SK-MEL-5 (cell line): ENCODE measurements around the gene TOP1. TPM values are rescaled to one million over a fixed set of nuclear protein-coding genes. Genes with fewer than 3 reads are reported as not detected.
A peak's percentile ranks its signal among the peaks of the same experiment; 100 is the strongest.

Experiments used
- DNase-seq: peaks from one replicate; pipeline ENCODE4 v3.0.0-alpha.2; 2016; ENCODE audit warnings: low read depth, low spot score
- in situ Hi-C: cut with HindIII; loops from 2 replicates; pipeline ENCODE4 v1.10.0; 2016; ENCODE audit warnings: low sequenced_read_pairs, high pct_unique_total_duplicates, low pct_unique_long_range_greater_than_20kb
- total RNA-seq: library from RNA; depleted of rRNA; stranded (reverse); fragments of >200 nt; shearing (Covaris generic); gene quantifications from 2 replicates; pipeline ENCODE4 v1.2.3, GENCODE V29; 2014

The TOP1 gene
- total RNA-seq, 1 experiment from 2014 or later: 16.1 TPM

DNA sequence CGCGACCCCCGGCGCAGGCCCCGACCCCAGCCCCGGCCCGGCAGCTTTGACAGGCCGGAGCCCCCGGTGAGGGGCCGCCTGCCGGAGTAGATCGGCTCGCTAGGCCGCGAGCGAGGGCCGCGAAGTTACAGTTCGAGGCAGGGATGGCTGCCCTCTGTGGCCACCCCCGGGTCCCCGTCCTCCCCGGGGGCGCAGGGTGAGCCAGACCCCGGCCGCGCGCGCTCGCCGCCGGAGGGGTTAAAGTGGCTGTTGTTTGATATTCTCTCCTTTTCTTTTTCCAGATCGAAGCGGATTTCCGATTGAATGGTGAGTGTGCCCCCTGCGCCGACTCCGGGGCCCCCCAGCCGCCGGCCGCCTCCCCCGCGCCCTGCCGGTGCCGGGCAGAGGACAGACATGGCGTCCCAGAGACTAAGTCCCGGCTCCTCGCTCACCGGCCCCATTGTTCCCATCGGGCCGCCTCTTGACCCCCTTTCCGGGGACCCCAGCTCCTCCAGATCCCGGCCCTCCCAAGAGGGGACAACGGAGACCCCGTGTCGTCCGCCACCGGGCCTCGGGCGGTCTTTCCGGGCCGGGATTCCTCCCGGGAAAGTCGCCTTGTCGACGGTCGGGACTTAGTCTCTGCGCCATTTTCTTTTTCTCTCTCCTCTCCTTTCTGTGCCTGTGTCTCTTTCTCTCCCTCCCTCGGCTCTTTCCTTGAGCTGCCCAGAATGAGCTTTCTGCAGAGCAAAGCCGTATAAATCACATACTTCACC lies 704 bp downstream of the TOP1 start:
- in situ Hi-C loops: no loop called here
- peak; percentile 38 for DNase-seq

DNA sequence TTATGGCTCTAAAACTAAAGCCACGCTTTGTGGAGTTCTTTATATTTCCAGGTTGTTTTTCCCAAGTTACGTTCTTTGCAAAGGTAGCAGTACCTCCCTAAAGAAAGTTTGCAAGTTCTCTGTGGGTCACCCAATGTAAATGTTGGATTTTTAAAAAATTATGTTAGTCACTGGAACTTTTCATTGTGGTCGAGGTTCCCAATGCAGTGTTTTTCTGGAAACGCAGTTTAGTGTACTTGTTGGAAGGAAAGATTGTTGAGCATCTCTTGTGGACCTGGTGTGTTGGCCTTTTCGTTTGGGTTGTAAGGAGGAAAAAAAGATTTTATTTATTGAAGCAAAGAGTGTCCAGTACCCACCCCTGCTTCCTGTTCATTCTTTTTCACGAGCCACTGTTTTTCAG lies 1.4 kb downstream of the TOP1 start:
- no peak for DNase-seq
- in situ Hi-C loops: no loop called here

- DNase-seq: no peak
- in situ Hi-C loops: no loop called here
Observed at GRCh38 chr20:41030531-41031242, 2.1 kb downstream of the TOP1 start.

GRCh38 chr20:41031243-41031619 lies 2.6 kb downstream of the TOP1 start:
- in situ Hi-C loops: no loop called here
- DNase-seq: no peak

GRCh38 chr20:41032271-41032670 lies 3.6 kb downstream of the TOP1 start:
- DNase-seq: no peak
- in situ Hi-C loops: no loop called here

DNA sequence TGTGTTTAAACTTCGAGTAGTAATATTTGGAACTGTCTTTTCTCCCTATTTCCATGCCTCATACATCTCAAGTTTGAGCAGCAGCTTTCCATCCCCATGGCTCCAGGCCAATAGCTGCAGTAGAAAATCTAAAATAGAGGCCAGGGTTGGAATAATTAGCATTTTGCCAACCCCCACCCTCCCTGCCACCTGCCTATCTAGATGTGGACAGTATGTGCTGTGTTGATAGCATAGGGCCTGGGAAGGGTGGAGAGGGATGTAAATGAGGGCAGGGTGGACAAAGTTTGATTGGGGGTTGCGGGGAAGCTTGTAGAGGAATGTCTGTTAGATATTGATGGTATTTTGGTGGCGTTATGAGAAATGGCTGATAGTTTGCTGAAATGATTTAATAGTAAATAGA lies 5.6 kb downstream of the TOP1 start:
- no peak for DNase-seq
- in situ Hi-C loops: no loop called here

GRCh38 chr20:41035207-41035606 lies 6.6 kb downstream of the TOP1 start:
- in situ Hi-C loops: no loop called here
- no peak for DNase-seq

DNA sequence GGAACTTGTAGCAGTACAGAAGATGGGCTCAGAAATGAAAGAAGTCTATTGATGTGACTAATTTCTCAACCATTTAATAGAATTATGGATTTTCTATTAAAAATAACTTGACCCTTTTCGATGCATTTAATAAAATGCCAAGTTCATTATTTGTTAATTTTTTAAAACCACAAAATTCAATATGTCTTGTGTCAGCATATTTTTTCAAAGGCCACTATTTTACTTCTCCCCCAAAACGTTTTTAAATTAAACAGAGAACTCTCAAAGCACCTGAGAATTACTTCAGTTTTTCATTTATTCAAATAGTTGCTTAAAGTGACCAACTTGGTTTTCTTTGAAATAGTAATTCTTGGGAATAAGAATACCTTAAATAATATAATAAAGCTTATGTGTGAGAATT lies 8.6 kb downstream of the TOP1 start:
- in situ Hi-C loops: no loop called here
- no peak for DNase-seq

DNA sequence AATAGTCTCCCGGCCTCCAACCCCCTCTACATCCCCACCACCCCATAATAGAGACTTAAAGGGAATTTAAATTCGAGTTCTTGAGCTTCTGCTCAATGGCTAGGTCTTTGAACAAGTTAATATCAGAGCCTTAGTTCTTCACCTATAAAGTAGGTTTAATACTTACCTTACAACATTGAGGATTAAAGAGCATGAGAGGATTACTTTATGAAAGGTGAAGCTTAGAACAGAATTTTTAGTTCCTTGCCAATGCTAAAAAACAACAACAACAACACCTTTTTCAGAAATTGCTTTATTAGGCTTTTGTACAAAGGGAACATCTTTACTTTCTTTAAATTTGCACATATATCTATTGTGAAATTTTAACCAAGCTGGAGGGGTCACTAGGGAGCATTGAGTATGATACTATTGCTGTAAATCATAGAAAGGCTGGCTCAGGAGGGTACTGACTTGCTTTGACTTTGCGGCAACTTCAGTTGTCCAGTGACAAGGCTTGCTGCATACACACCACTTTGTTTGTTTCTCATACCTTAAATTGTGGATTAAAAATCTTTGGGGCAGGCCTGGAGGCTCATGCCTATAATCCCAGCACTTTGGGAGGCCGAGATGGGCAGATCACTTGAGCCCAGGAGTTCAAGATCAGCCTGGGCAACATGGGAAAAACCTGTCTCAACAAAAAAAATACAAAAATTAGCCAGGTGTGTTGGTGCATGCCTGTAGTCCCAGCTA lies 9.7 kb downstream of the TOP1 start:
- DNase-seq: no peak
- in situ Hi-C loops: no loop called here

- in situ Hi-C loops: no loop called here
- DNase-seq: peak; percentile 30
Observed at GRCh38 chr20:41038878-41039404, 10.3 kb downstream of the TOP1 start.

GRCh38 chr20:41040855-41041254 lies 12.2 kb downstream of the TOP1 start:
- in situ Hi-C loops: no loop called here
- DNase-seq: no peak

DNA sequence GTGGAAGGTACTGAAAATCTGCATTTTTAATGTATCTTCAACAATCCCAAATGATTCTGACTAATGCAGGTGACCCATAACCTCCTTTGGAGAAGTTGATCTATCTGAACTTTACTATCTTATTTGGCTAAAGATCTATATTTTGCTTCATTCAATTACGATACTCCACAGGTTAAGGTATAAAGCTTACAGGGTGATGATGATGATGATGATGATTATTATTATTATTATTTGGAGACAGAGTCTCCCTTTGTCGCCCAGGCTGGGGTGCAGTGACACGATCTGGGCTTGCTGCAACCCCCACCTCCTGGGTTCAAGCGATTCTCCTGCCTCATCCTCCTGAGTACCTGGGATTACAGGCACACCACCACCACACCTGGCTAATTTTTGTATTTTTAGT lies 13.1 kb downstream of the TOP1 start:
- no peak for DNase-seq
- in situ Hi-C loops: no loop called here

DNA sequence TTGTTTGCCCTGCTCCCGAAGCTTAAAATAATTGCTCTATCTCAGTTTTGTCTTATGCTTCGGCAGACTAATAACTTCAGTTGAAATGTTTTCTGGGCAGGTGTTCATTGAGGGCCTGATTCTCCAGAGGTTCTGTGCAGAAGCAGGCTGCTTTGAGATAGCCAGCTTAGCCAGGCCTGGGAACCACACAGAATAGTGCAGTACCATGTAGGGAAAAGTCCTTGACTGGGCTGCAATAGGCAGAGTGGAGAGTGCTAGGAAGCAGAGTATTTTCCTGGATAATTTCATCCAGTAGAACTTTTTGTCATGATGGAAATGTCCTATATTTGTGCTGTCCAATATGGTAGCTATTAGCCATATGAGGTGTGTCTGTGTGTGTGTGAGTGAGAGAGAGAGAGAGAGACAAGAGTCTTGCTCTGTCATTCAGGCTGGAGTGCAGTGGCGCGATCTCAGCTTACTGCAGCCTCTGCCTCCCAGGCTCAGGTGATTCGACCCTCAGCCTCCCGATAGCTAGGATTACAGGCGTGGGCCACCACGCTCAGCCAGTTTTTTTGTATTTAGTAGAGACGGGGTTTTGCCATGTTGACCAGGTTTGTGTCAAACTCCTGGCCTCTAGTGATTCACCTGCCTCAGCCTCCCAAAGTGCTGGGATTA lies 15.9 kb downstream of the TOP1 start:
- in situ Hi-C loops: no loop called here
- DNase-seq: no peak

DNA sequence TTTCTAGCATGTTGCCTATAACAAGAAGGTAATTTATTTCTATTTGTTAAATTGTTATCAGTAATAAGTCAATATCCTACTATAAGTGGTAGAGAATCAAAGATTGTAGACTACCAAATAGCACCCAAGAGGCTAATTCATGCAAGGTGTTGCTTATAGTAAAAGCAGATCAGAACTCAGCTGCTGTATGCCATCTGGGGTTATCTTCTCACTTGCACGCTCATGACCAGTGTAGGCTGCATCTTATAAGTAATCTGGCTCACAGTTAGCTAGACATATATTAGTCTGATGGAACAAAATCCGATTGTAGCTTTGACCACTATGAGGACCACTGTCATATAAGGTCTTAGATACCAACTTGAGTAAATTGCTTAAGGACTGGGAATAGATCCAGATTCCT lies 17.0 kb downstream of the TOP1 start:
- no peak for DNase-seq
- in situ Hi-C loops: no loop called here

DNA sequence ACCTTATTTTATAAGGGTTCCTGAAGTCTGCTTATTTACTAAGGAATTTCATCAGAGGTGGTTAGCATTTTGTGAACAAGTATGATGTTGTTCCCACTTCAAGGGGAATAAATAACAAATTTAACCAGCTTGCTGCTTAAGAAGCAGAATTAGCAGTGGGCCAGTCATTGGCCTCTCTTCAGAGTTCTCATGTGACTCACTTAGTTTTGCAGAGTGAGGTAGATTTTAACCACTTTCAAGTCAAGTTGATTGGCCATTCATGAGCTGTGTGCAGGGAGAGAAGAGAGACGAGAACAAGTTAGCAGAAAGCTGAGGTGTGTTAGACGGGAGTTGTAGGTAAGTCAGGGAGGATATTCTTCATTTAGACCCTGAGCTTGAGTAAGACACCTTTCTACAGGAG lies 18.1 kb downstream of the TOP1 start:
- no peak for DNase-seq
- in situ Hi-C loops: no loop called here

GRCh38 chr20:41047279-41047974 lies 18.8 kb downstream of the TOP1 start:
- in situ Hi-C loops: no loop called here
- no peak for DNase-seq

DNA sequence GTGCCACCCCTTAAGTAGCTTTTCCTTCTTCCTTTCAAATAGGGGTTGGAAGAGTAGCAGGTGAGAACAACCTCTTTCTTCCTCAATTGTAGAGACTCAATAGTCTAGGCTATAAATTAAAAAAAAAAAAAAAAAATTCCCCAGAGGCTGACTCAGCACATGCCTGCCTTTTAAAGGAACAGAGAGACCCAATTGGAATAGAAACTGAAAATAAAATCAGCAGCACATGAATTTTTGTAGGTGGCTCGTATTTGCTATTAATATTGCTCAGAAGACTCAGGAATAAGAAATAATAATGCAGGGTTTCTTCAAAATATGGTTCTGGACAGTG lies 19.3 kb downstream of the TOP1 start:
- DNase-seq: peak; percentile 42
- in situ Hi-C loops: no loop called here
